GM21423 (cell line): ENCODE data around the gene CDKN2B-AS1.
A peak's percentile ranks its signal among the peaks of the same experiment; 100 is the strongest.

ENCODE experiments used
- ATAC-seq: cut with Tn5 transposase; IDR thresholded peaks from one replicate; pipeline ENCODE4 v1.9.1; 2021; ENCODE audit warnings: mild to moderate bottlenecking, moderate library complexity; ENCODE audit not compliant: unreplicated experiment

The CDKN2B-AS1 gene

GRCh38 chr9:22005021-22005701, 10.6 kb downstream of the CDKN2B-AS1 start:
- no peak for ATAC-seq

- ATAC-seq: no peak
Measured at GRCh38 chr9:22005702-22006606, 11.4 kb downstream of the CDKN2B-AS1 start.

GRCh38 chr9:22008384-22008716, 13.8 kb downstream of the CDKN2B-AS1 start:
- ATAC-seq: no peak

GRCh38 chr9:22008717-22009505, 14.3 kb downstream of the CDKN2B-AS1 start, which contains the start of gene CDKN2B:
TSS of gene CDKN2B (minus strand) at chr9:22009305. CDS start at chr9:22008953, 352 bp downstream.
- ATAC-seq: peak; percentile 90

- peak; percentile 23 for ATAC-seq
Measured at GRCh38 chr9:22009506-22009867, 14.9 kb downstream of the CDKN2B-AS1 start.

GRCh38 chr9:22010866-22011625, 16.5 kb downstream of the CDKN2B-AS1 start:
- ATAC-seq: no peak

- no peak for ATAC-seq
Measured at GRCh38 chr9:22022396-22022795, 27.8 kb downstream of the CDKN2B-AS1 start.

GRCh38 chr9:22026696-22027095, 32.1 kb downstream of the CDKN2B-AS1 start:
- ATAC-seq: no peak

- no peak for ATAC-seq
Measured at GRCh38 chr9:22028394-22028793, 33.8 kb downstream of the CDKN2B-AS1 start.

- ATAC-seq: no peak
Measured at GRCh38 chr9:22029231-22029630, 34.6 kb downstream of the CDKN2B-AS1 start.

GRCh38 chr9:22030101-22030598, 35.6 kb downstream of the CDKN2B-AS1 start:
- peak; percentile 72 for ATAC-seq

GRCh38 chr9:22031655-22032411, 37.2 kb downstream of the CDKN2B-AS1 start:
- ATAC-seq: no peak

- no peak for ATAC-seq
Measured at GRCh38 chr9:22033012-22033630, 38.5 kb downstream of the CDKN2B-AS1 start.

- no peak for ATAC-seq
Measured at GRCh38 chr9:22035591-22036011, 41.0 kb downstream of the CDKN2B-AS1 start.

GRCh38 chr9:22036866-22037626, 42.5 kb downstream of the CDKN2B-AS1 start:
- no peak for ATAC-seq

GRCh38 chr9:22037954-22038690, 43.5 kb downstream of the CDKN2B-AS1 start:
- peak; percentile 59 for ATAC-seq

GRCh38 chr9:22039258-22039657, 44.7 kb downstream of the CDKN2B-AS1 start:
- ATAC-seq: no peak

GRCh38 chr9:22040760-22041159, 46.2 kb downstream of the CDKN2B-AS1 start:
- ATAC-seq: no peak
